Esophagus mucosa (tissue), 1 donor: ENCODE results near the gene CNRIP1. TPM values are rescaled to one million over a fixed set of nuclear protein-coding genes. Genes with fewer than 3 reads are reported as not detected.

Source experiments
- ATAC-seq: fragments of 200-7000 bp; cut with Tn5 transposase; one replicate; pipeline ENCODE4 v1.9.1; 2020
- total RNA-seq: library from RNA; stranded (reverse); gene quantifications from one replicate; pipeline ENCODE4 v1.2.4, GENCODE V29; 2023
- donor health status: DM: yes; HTN: yes; CAD: no.

CNRIP1 gene
- total RNA-seq, 1 donor from 2014 or later, result 1.6 TPM

GRCh38 chr2:68251187-68251854, 68.4 kb downstream of the CNRIP1 start:
- peak; percentile 79 for ATAC-seq

GRCh38 chr2:68250652-68251186, 69.0 kb downstream of the CNRIP1 start:
- ATAC-seq, result no peak

- ATAC-seq, result no peak
Measured at GRCh38 chr2:68250196-68250595, 69.6 kb downstream of the CNRIP1 start.

- ATAC-seq, result no peak
Measured at GRCh38 chr2:68248806-68249205, 70.9 kb downstream of the CNRIP1 start.

- no peak for ATAC-seq
Measured at GRCh38 chr2:68248361-68248760, 71.4 kb downstream of the CNRIP1 start.

- ATAC-seq, result no peak
Measured at GRCh38 chr2:68246396-68246795, 73.4 kb downstream of the CNRIP1 start.

- ATAC-seq, result no peak
Measured at GRCh38 chr2:68245672-68246071, 74.1 kb downstream of the CNRIP1 start.

GRCh38 chr2:68245066-68245465, 74.7 kb downstream of the CNRIP1 start:
- ATAC-seq, result no peak

- ATAC-seq, result no peak
Measured at GRCh38 chr2:68244456-68244855, 75.3 kb downstream of the CNRIP1 start.

Other genes starting within 250 kb of the CNRIP1 start
- gene PNO1, start 162.1 kb downstream of the CNRIP1 start, total RNA-seq, result 10.8 TPM
- 40.8 TPM for gene PPP3R1, start 67.4 kb downstream of the CNRIP1 start, total RNA-seq
- gene PLEK, start 45.3 kb upstream of the CNRIP1 start, total RNA-seq, result 1.00 TPM
- 1.00 TPM for gene FBXO48, start 147.3 kb upstream of the CNRIP1 start, total RNA-seq
- gene APLF, start 147.6 kb upstream of the CNRIP1 start, total RNA-seq, result 4.2 TPM